ENCODE measurements around the gene TMEM185A.
"Not testable (repeated sequence)": the region's sequence is repeated elsewhere in the genome, so short reads cannot be mapped to it uniquely, and the experiment has no call there.

Gene TMEM185A

DNA sequence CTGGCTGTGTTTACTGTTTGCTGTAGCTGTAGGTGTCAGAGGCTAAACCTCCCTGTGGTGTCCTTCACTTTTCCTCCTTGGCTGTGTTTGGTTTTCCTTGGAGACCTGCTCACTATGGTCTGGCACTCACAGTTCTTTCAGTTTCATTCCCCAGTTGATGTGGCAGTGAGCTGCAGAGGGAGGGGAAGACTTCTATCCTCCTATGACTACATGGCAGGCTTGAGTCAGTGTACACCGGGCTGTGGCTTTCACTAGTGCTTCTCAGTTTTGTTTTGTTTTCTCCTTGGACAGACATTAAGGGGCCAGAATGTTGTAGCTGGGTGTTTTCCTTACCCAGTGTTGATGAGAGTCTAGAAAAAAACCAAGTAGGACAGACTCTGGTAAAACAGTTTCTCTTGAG, 58.1 kb downstream of the TMEM185A start:
- not testable (repeated sequence) for H3K4me3 ChIP-seq (replicated peaks; ENCODE audit: insufficient read depth, low read length); H3K27me3 ChIP-seq (ENCODE audit: insufficient read depth, poor library complexity, severe bottlenecking); H3K27ac ChIP-seq (replicated peaks); DNase-seq (ENCODE audit: low read depth in 1 of 2, low spot score in 1 of 2)

DNA sequence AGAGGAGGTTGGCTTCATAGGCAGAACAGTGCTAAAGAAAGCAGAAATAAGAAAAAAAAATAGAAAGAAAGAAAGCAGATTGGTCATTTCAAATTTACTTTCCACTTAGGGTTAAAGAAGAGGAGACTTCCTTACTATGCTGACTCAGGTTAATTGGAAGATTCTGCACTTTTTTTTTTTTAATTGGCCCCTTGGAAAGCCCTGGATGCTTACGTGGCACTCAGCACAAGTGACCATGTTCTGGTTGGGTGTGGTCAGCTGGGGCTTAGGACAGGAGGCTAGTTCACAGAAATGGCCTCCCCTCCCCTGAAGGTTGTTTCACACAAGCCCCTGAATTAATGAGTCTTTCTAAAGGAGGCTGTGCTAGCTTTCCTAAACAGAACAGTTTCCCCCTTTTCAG, 58.8 kb downstream of the TMEM185A start:
- TF ChIP-seq POLR2AphosphoS5 (IDR thresholded peaks at IDR 0.05; ENCODE audit: low read depth) = no peak
- TF ChIP-seq, protein P1, sequence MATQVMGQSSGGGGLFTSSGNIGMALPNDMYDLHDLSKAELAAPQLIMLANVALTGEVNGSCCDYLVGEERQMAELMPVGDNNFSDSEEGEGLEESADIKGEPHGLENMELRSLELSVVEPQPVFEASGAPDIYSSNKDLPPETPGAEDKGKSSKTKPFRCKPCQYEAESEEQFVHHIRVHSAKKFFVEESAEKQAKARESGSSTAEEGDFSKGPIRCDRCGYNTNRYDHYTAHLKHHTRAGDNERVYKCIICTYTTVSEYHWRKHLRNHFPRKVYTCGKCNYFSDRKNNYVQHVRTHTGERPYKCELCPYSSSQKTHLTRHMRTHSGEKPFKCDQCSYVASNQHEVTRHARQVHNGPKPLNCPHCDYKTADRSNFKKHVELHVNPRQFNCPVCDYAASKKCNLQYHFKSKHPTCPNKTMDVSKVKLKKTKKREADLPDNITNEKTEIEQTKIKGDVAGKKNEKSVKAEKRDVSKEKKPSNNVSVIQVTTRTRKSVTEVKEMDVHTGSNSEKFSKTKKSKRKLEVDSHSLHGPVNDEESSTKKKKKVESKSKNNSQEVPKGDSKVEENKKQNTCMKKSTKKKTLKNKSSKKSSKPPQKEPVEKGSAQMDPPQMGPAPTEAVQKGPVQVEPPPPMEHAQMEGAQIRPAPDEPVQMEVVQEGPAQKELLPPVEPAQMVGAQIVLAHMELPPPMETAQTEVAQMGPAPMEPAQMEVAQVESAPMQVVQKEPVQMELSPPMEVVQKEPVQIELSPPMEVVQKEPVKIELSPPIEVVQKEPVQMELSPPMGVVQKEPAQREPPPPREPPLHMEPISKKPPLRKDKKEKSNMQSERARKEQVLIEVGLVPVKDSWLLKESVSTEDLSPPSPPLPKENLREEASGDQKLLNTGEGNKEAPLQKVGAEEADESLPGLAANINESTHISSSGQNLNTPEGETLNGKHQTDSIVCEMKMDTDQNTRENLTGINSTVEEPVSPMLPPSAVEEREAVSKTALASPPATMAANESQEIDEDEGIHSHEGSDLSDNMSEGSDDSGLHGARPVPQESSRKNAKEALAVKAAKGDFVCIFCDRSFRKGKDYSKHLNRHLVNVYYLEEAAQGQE (IDR thresholded peaks at IDR 0.05; ENCODE audit: insufficient replicate concordance, low read depth) = no peak
- H3K4me3 ChIP-seq (replicated peaks; ENCODE audit: insufficient read depth, low read length) = no peak overlapping the region
- no peaks in the 10 kb centered on the region for H3K27me3 ChIP-seq (ENCODE audit: insufficient read depth, poor library complexity, severe bottlenecking)
- no peak for DNase-seq (ENCODE audit: low read depth in 1 of 2, low spot score in 1 of 2)
- H3K27ac ChIP-seq (replicated peaks) = no peak overlapping the region

DNA sequence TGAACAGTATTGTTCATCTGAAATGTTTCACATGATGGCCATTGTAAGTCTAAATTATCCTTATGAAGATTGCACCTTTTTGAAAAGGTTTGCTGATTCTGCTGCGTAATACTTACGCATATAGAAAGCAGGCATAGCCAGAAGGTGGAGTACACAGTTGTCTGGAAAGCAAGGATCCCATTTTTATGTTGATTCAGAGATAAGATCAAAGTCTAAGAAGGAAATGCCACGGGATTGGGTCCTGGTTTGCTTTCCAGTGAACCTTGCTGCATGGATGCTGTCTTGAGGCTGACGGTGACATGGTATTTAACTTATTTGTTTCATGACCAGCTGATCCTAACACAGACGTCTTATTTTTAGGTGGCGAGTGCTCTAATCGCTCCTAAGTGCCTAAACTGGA, 59.8 kb downstream of the TMEM185A start:
- Histone ChIP-seq H3K27ac (replicated peaks) (no peak overlapping the region), H3K4me3 (replicated peaks; ENCODE audit: insufficient read depth, low read length) (no peak overlapping the region), H3K27me3 (ENCODE audit: insufficient read depth, poor library complexity, severe bottlenecking) (no peaks in the 10 kb centered on the region)
- TF ChIP-seq, protein P1 (IDR thresholded peaks at IDR 0.05; ENCODE audit: insufficient replicate concordance, low read depth) = no peak
- TF ChIP-seq SPI1 (IDR thresholded peaks at IDR 0.05; ENCODE audit: borderline replicate concordance, low read depth) (no peak), POLR2AphosphoS5 (IDR thresholded peaks at IDR 0.05; ENCODE audit: low read depth) (no peak), GABPA (IDR thresholded peaks at IDR 0.05; ENCODE audit: low read depth) (no peak)
- TF ChIP-seq, protein P2, sequence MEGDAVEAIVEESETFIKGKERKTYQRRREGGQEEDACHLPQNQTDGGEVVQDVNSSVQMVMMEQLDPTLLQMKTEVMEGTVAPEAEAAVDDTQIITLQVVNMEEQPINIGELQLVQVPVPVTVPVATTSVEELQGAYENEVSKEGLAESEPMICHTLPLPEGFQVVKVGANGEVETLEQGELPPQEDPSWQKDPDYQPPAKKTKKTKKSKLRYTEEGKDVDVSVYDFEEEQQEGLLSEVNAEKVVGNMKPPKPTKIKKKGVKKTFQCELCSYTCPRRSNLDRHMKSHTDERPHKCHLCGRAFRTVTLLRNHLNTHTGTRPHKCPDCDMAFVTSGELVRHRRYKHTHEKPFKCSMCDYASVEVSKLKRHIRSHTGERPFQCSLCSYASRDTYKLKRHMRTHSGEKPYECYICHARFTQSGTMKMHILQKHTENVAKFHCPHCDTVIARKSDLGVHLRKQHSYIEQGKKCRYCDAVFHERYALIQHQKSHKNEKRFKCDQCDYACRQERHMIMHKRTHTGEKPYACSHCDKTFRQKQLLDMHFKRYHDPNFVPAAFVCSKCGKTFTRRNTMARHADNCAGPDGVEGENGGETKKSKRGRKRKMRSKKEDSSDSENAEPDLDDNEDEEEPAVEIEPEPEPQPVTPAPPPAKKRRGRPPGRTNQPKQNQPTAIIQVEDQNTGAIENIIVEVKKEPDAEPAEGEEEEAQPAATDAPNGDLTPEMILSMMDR (IDR thresholded peaks at IDR 0.05; ENCODE audit: insufficient read depth, low read length) = no peak
- no peak for DNase-seq (ENCODE audit: low read depth in 1 of 2, low spot score in 1 of 2)

DNA sequence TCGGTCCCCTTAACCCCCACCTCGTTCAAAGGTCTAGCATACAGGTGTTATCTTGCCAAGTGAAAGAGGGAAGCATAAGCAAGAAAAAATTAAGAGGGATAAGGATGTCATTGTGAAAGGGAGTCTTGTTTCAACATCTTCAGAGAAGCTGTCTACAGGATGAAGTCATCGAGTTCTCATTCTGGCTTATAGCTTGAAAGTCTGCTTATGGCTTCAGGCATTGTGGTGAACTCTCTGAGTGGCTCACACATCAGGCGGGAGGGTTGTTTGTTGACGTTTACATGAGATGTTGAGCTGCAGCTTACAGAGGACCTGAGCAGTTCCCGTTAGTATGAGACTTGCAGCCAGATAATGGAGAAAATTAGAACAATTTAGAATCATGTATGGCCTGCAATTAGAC, 60.9 kb downstream of the TMEM185A start:
- H3K27me3 ChIP-seq (ENCODE audit: insufficient read depth, poor library complexity, severe bottlenecking) = no peaks in the 10 kb centered on the region
- H3K27ac ChIP-seq (replicated peaks) = no peak overlapping the region
- H3K4me3 ChIP-seq (replicated peaks; ENCODE audit: insufficient read depth, low read length) = no peak overlapping the region
- TF ChIP-seq GABPA (IDR thresholded peaks at IDR 0.05; ENCODE audit: low read depth) (no peak), SPI1 (IDR thresholded peaks at IDR 0.05; ENCODE audit: borderline replicate concordance, low read depth) (no peak), POLR2AphosphoS5 (IDR thresholded peaks at IDR 0.05; ENCODE audit: low read depth) (no peak)
- TF ChIP-seq, protein P2 (IDR thresholded peaks at IDR 0.05; ENCODE audit: insufficient read depth, low read length) = no peak
- TF ChIP-seq, protein P1 (IDR thresholded peaks at IDR 0.05; ENCODE audit: insufficient replicate concordance, low read depth) = no peak
- no peak for DNase-seq (ENCODE audit: low read depth in 1 of 2, low spot score in 1 of 2)
